Measurements from ENCODE around the gene MRPS35.

MRPS35 gene

DNA sequence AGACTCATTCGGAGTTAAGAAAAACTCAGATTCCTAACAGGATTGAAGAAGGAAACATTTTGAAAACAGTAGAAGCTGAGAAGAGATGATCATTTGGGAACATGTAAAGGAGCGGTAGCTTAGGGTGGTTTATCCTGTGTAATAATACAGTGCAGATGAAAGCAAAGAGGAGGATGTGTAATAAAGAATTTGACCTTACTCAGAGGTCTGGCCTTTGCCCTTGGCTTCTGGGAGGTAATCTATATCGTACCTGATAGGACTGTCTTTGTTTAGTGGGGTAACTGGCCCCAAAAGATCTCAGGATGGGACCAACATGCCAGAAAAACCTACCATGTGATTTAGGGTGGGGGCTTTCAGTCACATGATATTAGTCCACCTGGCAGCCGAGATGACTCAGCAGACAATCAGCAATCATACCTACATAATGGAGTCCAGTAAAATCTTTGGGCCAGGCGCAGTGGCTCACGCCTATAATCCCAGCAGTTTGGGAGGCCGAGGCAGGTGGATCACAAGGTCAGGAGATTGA is 46.1 kb downstream of the MRPS35 start:
- Histone ChIP-seq H3K36me3 (ENCODE audit: control insufficient read depth in 2 of 2, insufficient read depth in 1 of 2, low read length in 2 of 2) (peaks cover 16 to 21% of the 10 kb centered on the region in 2 experiments; a peak in 2 of 3 replicates), H3K27ac (ENCODE audit: extremely low read depth, low read depth, low read length) (no peak overlapping the region), H3K4me1 (ENCODE audit: control insufficient read depth, insufficient read depth, low read length) (no peaks in the 10 kb centered on the region), H3K9me3 (ENCODE audit: control insufficient read depth, insufficient read depth, low read depth, low read length) (no peaks in the 10 kb centered on the region), H3K4me3 (ENCODE audit: low read depth, low read length) (no peak overlapping the region)
- no peak for TF ChIP-seq SP7 (tag by site-specific recombination; IDR thresholded peaks at IDR 0.05)
- TF ChIP-seq ZBTB44 (tag by site-specific recombination; IDR thresholded peaks at IDR 0.05) = no peak
- TF ChIP-seq, protein P1, sequence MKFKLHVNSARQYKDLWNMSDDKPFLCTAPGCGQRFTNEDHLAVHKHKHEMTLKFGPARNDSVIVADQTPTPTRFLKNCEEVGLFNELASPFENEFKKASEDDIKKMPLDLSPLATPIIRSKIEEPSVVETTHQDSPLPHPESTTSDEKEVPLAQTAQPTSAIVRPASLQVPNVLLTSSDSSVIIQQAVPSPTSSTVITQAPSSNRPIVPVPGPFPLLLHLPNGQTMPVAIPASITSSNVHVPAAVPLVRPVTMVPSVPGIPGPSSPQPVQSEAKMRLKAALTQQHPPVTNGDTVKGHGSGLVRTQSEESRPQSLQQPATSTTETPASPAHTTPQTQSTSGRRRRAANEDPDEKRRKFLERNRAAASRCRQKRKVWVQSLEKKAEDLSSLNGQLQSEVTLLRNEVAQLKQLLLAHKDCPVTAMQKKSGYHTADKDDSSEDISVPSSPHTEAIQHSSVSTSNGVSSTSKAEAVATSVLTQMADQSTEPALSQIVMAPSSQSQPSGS (tag by site-specific recombination; IDR thresholded peaks at IDR 0.05; ENCODE audit: low read depth) = no peak
- TF ChIP-seq ZNF140 (tag by site-specific recombination; IDR thresholded peaks at IDR 0.05) = no peak
- TF ChIP-seq ZNF174 (tag by site-specific recombination; IDR thresholded peaks at IDR 0.05) = no peak
- TF ChIP-seq ZBTB7A (tag by site-specific recombination; IDR thresholded peaks at IDR 0.05; ENCODE audit: low read depth) = no peak
- TF ChIP-seq, protein P2, sequence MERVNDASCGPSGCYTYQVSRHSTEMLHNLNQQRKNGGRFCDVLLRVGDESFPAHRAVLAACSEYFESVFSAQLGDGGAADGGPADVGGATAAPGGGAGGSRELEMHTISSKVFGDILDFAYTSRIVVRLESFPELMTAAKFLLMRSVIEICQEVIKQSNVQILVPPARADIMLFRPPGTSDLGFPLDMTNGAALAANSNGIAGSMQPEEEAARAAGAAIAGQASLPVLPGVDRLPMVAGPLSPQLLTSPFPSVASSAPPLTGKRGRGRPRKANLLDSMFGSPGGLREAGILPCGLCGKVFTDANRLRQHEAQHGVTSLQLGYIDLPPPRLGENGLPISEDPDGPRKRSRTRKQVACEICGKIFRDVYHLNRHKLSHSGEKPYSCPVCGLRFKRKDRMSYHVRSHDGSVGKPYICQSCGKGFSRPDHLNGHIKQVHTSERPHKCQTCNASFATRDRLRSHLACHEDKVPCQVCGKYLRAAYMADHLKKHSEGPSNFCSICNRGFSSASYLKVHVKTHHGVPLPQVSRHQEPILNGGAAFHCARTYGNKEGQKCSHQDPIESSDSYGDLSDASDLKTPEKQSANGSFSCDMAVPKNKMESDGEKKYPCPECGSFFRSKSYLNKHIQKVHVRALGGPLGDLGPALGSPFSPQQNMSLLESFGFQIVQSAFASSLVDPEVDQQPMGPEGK (tag by site-specific recombination; IDR thresholded peaks at IDR 0.05) = no peak
- TF ChIP-seq, protein P3, sequence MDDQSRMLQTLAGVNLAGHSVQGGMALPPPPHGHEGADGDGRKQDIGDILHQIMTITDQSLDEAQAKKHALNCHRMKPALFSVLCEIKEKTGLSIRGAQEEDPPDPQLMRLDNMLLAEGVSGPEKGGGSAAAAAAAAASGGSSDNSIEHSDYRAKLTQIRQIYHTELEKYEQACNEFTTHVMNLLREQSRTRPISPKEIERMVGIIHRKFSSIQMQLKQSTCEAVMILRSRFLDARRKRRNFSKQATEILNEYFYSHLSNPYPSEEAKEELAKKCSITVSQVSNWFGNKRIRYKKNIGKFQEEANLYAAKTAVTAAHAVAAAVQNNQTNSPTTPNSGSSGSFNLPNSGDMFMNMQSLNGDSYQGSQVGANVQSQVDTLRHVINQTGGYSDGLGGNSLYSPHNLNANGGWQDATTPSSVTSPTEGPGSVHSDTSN (CRISPR knock-in tag; IDR thresholded peaks at IDR 0.05) = no peak
- no peak for TF ChIP-seq RBAK (tag by site-specific recombination; IDR thresholded peaks at IDR 0.05)
- no peak for TF ChIP-seq ZBTB1 (tag by site-specific recombination; IDR thresholded peaks at IDR 0.05)
- no peak for TF ChIP-seq ZNF311 (tag by site-specific recombination; IDR thresholded peaks at IDR 0.05; ENCODE audit: borderline replicate concordance)
- TF ChIP-seq ZNF274 (IDR thresholded peaks at IDR 0.05; ENCODE audit: low read length) = no peak
- no peak for TF ChIP-seq ZNF274 (tag by site-specific recombination; IDR thresholded peaks at IDR 0.05; ENCODE audit: borderline replicate concordance)
- TF ChIP-seq ZNF639 (tag by site-specific recombination; IDR thresholded peaks at IDR 0.05) = no peak
- TF ChIP-seq ZNF791 (tag by site-specific recombination; IDR thresholded peaks at IDR 0.05) = no peak
- TF ChIP-seq, protein P4, sequence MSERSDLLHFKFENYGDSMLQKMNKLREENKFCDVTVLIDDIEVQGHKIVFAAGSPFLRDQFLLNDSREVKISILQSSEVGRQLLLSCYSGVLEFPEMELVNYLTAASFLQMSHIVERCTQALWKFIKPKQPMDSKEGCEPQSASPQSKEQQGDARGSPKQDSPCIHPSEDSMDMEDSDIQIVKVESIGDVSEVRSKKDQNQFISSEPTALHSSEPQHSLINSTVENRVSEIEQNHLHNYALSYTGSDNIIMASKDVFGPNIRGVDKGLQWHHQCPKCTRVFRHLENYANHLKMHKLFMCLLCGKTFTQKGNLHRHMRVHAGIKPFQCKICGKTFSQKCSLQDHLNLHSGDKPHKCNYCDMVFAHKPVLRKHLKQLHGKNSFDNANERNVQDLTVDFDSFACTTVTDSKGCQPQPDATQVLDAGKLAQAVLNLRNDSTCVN (tag by site-specific recombination; optimal IDR thresholded peaks at IDR 0.05) = no peak
- TF ChIP-seq ZFHX2 (tag by site-specific recombination; conservative IDR thresholded peaks at IDR 0.05) = no peak
- ChIA-PET POLR2A (interaction anchor here (0.6 kb wide), 1 partner anchor 1729 kb away, joined by 4 read pairs; no protein-coding TSS in a partner anchor), CTCF (no interaction called here)

Data from HEK293 (cell line).